GM19025 (cell line): ENCODE measurements around the gene PLPPR4.

ENCODE experiments used
- ATAC-seq: cut with Tn5 transposase; IDR thresholded peaks from one replicate; pipeline ENCODE4 v1.9.1; 2021; ENCODE audit warnings: mild to moderate bottlenecking, low read depth, moderate library complexity; ENCODE audit not compliant: unreplicated experiment

PLPPR4 gene

GRCh38 chr1:99347041-99347684, 82.9 kb downstream of the PLPPR4 start:
- ATAC-seq: no peak

GRCh38 chr1:99348397-99349132, 84.3 kb downstream of the PLPPR4 start:
- no peak for ATAC-seq

GRCh38 chr1:99352821-99353220, 88.5 kb downstream of the PLPPR4 start:
- no peak for ATAC-seq

GRCh38 chr1:99358770-99359169, 94.5 kb downstream of the PLPPR4 start:
- no peak for ATAC-seq
